Measurements from ENCODE around the gene GNA14.

GNA14 gene

GRCh38 chr9:77384406-77384805 lies 263.7 kb downstream of the GNA14 start:
- DNase-seq, result no peak

DNA sequence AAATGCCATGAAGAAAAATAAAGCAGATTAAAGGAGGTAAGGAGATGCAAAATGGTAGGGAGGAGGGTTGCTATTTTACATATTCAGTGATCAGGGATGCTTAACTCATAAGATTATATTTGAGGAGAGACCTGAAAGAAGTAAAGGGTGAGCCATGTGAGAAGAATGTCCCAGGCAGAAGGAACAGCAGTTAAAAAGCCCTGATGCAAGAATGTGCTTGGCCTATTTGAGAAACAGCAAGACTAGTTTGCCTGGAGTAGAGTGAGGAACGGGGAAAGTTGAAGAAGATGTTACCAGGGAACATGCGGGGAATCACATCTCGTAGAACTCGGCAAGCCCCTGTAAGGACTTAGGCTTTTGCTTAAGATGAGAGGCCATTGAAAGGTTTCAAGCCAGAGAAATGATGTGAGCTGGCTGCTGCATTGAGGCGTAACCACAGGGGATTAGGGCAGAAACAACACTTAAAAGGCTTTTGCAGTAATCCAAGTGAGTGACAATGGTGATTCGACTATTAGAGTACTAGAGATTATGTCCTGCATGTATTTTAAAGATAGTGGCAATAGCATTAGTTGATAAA lies 272.1 kb downstream of the GNA14 start:
- no peak for DNase-seq

GRCh38 chr9:77374266-77374665 lies 273.9 kb downstream of the GNA14 start:
- no peak for DNase-seq

Data from hematopoietic multipotent progenitor cell treated with erythropoietin and hydrocortisone succinate and interleukin-3 and kit ligand, for 4 days (in vitro differentiated cells).